Skin epidermis (tissue), 12 donors: ENCODE measurements around the gene MBP.

Experiments used
- H3K27ac ChIP-seq, 21 experiments: fragments of 200-600 bp; sonication (generic) in 11 of 21; one replicate each; pipeline ENCODE4 v1.5.0; 2020; ENCODE audit warnings: mild to moderate bottlenecking in 3 of 21, inconsistent platforms in 2 of 21, moderate library complexity in 2 of 21
- H3K4me3 ChIP-seq, 7 experiments: fragments of 200-600 bp; sonication (generic) in 2 of 7; one replicate each; pipeline ENCODE4 v1.5.0; 2020; ENCODE audit warnings: inconsistent platforms in 2 of 7, mild to moderate bottlenecking in 2 of 7, moderate library complexity in 1 of 7

MBP gene

DNA sequence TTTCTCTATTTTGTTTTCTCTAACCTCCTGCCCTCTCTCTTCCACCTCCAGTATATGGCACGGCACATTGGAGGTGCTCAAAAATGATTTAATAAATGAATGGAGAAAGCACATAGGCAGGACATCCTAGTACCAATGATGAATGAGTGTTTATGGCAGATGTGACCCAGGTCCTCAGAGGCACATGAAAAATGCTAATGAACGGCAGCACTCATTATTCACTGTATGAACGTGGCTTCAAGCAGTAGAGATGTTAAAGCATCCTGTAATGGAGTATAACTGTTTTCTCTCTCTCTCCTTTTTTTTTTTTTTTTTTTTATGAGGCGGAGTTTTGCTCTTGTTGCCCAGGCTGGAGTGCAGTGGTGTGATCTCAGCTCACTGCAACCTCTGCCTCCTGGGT, 72.4 kb downstream of the MBP start:
- Histone ChIP-seq H3K4me3 (no peak overlapping the region), H3K27ac (peak overlapping the region in 12 of 21 experiments; percentile 3 to 91 (median 78))

DNA sequence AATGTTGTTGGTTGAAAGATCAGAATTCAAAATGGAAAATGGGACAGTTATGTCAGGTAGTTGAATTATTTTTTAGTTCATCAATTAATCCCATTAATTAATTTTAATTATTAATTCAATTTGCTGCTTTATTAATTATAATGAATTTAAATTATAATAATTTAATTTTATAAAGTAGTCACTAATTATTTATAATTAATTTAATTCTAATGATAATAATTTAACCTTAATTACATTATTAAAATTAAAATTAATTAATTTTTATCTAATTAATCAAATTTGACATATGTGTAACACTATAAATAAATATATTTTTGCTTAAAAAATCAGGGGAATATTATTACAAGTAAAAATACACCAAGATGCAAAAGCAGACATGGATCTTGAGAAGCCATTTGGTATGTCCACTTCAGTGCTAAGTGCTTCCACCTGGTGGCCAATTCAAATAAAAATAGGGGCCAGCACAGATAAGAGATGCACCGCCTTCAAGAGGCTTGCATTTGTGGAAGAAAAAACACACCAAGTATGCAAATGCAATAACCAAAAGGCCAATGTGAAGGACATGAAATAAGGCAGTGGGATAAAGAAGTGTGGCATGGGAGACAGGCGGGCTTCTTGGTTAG, 73.2 kb downstream of the MBP start:
- H3K4me3 ChIP-seq: no peak overlapping the region
- H3K27ac ChIP-seq: peak overlapping the region in 9 of 21 experiments; percentile 0 to 91 (median 33)

DNA sequence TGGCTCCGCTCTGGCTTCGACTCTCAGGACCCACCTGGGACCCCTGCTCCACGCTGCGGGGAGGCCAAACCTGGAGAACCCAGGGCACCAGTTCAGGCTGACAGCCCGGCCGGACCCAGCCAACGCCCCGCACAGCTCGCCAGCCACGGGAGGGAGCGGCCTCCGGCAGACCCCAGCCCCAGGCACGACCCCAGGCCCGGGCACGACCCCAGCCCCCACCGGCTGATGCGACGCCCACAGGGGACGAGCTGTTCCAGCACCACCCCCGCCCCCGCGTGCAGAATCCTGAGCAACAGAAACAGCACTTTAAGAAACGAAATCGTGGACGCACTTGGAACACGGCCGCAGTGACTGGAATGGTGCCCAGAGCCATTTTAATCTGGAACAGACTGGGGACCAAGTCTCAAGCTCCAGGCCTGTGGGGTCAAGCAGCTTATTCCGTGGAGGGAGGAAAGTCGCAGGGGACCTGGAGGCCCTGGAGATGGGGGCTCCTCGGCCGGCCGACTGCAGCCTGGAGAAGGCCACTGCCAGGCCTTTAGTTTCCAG, 74.2 kb downstream of the MBP start:
- no peak overlapping the region for H3K4me3 ChIP-seq
- H3K27ac ChIP-seq: peak overlapping the region in 13 of 21 experiments; percentile 24 to 72 (median 51)

DNA sequence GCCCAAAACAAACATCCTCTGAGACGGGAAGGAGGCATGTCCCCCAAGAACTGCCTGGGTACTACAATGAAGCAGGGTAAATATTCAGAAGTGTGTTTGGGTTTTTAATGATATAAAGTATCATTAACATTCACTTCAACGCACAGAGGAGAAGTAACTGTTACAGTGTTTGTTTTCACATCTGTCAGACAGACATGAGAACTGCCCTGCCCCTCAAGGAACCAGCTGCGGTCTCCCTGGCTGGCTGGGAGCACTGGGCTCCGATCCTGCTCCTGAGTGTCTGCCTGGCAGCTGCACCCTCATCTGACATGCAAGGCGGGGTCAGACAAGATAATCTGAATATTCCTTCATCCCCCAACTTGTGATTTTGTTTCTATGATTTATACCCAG, 75.6 kb downstream of the MBP start:
- Histone ChIP-seq H3K4me3 (no peak overlapping the region), H3K27ac (peak overlapping the region in 20 of 21 experiments; percentile 34 to 94 (median 85))

DNA sequence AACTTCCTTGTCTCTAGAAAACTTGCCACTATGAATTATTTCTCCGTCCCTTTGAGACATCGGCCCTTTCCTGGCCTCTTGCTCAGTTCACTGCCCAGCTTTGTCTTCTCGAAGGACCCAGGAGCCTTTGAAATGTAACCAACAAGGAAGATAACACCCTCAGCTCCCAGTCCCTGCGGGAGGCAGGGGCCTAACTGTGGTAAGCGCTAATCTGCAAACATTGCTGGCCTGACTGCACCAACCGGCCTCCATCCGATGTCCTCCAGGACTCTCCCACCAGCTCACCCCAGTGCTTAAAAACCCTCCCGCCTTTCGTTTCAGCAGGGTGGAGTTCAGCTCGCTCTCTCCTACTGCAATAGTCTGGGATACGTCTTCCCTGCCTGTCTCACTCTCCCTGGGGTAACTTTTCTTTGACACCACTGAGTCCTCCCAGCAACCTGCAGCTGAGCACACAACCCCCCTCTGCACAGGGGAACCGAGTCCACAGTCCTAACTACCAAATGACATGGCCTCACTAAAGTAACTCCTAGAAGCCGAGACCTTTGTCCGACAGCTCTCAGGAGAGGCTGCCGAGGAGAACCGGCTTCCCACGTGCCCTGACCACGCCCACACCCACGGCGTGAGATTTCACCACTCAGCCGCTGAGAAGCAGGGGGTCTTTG, 76.1 kb downstream of the MBP start:
- H3K27ac ChIP-seq: peak overlapping the region in 20 of 21 experiments; percentile 34 to 94 (median 85)
- H3K4me3 ChIP-seq: no peak overlapping the region

DNA sequence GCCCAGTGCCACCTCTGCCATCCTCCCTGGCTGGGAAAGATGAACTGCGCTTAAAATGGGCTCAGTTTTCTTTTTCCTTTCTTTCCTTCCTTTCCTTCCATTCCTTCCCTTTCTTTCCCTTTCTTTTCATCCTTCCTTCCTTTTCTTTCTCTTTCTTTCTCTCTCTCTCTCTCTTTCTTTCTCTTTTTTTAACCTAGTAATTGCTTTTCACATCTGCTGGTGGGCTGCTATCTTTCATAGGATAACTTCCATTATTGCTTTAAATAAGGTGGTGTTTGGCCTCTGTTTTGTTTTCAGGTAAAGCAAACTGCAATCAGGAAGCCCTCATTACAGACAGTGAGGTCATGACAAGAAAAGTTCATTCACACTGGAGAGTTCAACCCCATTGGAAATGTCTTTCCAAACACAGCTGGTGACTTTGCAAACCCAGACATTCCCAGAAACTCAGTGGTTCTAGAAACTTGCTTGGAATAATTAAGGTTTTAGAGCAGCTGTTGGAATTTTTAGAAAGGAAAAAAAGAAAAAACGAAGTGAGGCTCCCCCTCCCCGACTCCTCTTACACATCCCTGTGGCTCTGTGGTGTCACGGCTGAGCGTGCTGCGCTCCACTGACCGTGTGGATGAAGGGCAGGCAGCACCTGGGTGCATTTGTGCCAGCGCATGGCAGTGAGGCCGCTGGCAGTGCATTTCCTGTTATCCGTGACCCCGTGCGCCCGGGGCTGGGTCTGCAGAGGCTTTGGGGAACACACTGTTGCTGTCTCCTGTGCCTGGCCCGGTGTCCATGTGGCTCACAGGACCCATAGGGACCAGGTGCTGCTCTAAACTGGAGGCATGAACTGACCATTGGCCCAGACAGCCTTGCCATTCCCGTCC, 76.9 kb downstream of the MBP start:
- peak overlapping the region in 20 of 21 experiments; percentile 34 to 94 (median 85) for H3K27ac ChIP-seq
- no peak overlapping the region for H3K4me3 ChIP-seq

DNA sequence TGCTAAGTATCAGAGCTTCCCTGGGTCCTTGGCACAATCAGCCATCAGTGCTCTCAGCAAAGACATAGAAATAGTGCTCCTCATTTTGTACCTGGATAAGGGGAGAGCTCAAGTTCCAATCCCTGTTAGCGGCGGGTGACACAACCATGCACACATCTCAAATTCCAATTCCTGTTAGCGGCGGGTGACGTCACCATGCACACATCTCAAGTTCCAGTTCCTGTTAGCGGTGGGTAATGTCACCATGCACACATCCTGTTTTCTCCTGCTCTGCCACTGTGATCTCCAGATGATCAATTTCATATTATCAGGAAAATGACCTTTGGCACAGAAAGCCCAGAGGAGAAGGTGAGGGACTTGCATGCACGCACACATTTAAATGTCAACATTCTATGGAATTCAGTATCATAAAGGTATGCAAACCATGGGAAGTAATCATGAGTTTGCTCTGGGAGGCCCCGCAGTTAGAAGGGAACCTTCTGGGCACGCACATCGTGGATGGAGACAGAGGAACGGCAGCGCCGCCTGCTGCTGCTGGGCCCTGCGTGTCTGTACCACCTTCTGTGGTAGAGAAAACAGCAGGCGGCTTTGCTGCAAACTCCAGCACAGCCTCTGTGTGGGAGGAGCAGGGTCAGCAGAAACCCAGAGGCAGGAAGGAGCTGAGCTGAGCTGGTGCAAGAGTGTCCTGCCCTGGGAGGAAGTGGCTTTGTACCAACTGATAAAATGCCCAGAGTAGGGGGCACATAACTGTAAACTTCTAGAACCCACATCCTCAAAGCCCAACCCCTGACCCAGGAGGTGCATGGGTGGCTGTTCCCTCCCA, 77.8 kb downstream of the MBP start:
- Histone ChIP-seq H3K4me3 (peak overlapping the region in 2 of 7 experiments; percentile 3 to 5), H3K27ac (peak overlapping the region in 20 of 21 experiments; percentile 64 to 94 (median 85))

DNA sequence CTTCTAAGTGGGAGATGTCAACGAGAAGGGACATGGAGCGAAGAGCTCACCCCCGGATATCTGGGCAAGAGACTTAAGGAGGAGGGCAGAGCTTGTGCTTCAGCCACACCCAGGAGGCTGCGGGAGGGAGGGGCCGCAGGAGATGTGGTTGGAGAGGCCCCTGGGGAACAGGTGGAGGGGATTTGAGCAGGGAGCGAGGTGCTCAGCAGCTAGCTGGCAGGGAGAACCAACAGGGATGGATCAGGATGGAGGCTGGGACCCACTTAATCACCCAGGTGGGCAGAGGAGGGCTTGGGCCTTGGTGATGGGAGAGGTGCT, 78.3 kb downstream of the MBP start:
- H3K4me3 ChIP-seq: peak overlapping the region in 2 of 7 experiments; percentile 3 to 5
- peak overlapping the region in 20 of 21 experiments; percentile 64 to 94 (median 85) for H3K27ac ChIP-seq

DNA sequence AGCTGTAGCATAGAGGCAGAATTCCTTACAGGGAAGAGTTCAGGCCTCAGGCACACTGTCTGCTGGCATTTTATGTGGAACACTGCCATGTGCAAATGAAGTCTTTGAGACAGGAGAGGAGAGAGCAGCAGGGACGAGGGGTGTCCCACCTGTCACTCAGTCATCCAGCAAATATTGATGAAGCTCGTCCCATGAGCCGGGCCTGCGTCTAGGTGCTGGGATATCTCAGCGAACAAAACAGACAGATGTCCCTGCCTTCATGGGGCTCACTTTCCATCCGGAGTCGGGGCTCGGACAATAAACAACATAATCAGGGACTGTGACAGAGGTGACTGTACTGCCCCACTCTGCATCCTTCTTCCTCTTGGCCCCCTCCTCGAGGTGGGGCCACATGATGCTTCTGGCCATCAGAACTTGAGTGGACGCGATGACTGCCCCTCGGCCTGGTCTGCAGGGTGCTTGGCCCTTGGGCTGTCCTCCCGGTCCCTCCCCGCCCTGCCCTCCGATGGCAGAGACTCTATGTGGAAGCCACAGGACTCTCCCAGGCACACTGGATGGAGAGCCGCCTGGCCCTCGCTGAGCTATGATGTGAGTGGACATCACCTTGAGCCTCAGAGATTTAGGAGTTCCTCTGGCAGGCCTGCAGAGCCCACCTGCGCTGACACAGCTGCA, 78.8 kb downstream of the MBP start:
- H3K4me3 ChIP-seq: peak overlapping the region in 1 of 7 experiments; percentile 3
- H3K27ac ChIP-seq: peak overlapping the region in 20 of 21 experiments; percentile 64 to 94 (median 85)

DNA sequence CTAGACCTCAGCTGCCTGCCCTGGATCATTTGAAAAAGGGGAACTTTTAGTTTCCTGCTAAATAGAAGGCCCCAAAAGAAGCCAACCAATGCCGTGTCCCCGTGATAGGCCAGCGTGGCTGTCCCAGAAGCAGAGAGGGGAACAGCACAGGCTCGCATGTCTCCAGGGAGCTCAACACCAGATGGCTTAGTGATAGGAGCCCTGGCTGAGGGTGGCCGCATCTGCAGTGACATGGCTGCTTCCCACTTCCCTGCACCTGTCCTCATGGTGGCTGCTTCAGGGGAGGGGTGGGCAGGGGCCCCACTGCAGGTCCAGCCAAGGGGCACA, 79.6 kb downstream of the MBP start:
- Histone ChIP-seq H3K4me3 (no peak overlapping the region), H3K27ac (peak overlapping the region; percentile 2 to 94 (median 84))

DNA sequence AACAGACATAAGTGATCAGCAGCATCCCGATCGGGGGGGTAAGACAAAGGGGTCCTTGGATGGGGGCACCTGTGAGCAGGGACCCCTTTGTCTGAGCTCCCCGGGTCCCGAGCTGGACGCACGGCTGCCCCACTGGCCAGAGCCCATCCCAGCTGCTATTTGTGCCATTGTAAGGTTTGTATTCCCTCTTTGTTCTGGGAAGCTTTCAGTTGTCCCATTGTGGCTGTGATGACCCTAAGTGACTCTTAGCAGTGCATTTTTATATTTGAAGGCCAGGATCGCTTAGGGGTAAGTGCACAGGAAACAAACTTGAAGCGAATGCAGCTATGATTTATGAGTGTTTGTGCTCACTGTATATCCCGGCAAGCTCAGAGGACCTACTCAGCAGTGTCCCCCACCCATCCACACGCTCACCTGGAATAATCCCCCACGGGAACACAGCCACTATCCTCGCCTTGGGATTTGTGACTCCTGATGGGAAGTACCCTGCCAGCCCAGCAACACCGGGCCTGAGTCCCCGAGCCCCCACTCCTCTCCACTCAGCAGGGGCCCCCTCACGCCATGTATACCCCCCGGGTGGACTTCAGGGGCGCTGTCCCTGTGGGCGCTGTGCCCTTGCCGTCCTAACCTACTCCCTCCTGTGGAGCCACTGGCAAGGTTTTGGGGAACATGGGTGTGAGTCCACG, 80.1 kb downstream of the MBP start:
- no peak overlapping the region for H3K4me3 ChIP-seq
- H3K27ac ChIP-seq: peak overlapping the region; percentile 2 to 94 (median 84)

DNA sequence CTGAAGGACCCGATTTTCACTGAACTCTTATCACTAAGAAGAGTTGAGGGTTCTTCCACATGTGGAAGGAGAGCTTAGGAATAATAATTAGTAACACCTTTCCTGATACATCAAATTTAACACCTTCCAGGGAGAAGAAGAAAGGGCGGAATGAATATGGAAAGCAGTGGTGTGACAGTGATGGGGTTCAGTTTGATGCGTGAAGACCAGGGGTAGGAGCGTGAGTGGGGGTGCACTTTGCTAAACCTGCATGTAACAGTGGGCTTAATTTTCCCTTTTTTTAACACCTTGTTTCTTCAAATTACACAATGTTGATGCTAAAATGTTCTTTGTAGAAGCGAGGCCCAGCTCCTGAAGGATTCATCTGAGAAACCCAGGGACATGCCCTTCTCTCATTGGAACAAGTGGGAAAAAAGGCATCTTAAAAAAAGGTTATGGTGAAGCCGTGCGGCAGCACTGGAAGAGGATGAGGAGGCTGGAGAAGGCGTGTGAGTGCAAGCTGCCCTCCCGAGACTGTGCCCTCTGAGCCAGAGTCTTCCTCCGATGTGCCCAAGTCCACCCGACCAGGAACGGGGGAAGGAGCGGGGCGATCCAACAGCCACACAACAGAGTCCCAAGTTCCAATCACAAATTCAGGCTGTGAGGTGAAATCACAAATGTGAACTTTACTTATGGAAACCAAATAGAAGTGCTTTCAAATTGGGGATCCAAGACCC, 80.8 kb downstream of the MBP start:
- H3K27ac ChIP-seq: peak overlapping the region in 13 of 21 experiments; percentile 9 to 94 (median 83)
- no peak overlapping the region for H3K4me3 ChIP-seq

DNA sequence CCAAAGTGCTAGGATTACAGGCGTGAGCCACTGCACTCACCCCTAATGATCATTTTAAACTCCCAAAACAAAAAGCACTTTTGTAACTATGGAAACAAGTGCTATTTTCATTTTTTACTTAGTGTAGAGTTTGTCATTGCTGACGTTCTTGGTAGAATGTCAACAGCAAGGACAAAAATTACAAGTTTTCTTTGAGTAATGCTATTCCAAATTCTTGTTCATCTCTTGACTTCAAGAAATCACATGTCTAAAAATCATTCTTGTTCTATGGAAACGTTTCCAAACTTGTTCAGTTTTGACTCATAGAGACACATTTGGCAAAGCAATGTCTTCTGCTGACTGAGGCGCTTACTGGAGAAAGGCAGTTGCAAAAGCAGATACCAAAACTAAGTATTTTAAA, 82.6 kb downstream of the MBP start:
- H3K4me3 ChIP-seq: no peak overlapping the region
- peak overlapping the region in 4 of 21 experiments; percentile 30 to 51 (median 42) for H3K27ac ChIP-seq

DNA sequence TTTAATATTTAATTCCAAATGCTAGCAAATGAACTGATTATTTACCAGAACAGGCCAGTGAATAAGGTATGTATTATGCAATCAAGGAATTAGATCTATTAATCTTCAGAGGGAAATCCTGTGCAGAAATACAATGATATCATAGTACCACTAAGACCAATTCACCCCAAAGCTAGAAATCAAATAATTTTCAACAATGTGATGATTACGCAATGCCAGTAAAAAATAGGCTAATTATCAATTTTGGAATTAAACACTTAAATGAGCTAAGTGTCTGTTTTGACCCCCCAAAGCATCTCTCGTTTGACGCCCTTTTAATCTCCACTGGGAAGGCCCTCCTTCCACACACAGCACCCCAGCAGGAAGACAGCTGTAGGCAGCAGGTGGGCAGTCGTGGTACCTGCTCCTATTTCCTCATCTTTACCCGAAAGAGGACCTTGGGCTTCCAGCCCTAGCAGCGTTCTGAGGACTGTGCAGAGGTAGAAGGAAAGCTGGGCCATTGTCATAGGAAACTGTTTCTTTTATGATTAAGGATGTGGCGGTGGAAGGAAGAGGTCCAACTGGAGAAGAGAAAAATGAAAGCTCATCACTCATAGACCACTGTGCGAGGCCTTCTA, 84.7 kb downstream of the MBP start:
- no peak overlapping the region for H3K27ac ChIP-seq
- no peak overlapping the region for H3K4me3 ChIP-seq

DNA sequence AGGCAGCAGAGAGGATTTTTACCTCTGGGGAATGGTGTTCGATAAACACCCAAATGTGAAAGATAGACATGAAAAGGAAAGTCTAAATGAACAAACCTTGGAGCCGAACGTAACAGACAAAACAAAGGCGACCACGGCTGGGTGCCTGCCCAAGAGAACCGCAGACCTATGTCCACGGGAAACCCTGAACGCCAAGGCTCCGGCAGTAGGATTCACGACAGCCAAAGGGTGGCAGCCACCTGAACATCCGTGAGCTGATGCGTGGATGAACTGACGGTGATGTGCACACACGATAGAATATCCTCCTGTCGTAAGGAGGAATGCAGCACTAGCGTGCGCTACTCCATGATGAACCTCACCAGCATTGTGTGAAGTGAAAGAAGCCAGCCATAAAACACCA, 85.6 kb downstream of the MBP start:
- no peak overlapping the region for H3K4me3 ChIP-seq
- H3K27ac ChIP-seq: no peak overlapping the region

DNA sequence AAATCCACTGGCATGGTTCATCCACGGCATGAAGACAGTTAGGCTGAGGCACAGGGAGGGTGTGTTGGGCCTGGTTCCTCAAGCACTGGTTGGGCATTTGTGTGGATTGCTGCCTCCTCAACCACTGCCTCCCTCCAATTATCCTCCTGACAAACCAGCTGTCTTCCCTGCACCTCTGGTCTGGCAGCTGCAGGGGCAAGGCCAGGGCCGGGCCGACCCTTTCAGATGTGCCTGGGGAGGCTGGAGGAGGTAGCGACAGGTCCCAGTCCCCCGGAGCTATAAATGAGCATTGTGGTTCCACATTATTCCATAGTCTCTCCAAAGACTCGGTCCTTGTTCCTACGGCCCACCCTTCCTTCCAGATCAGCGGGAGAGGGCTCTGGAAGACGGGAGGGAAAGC, 86.2 kb downstream of the MBP start:
- H3K27ac ChIP-seq: no peak overlapping the region
- H3K4me3 ChIP-seq: no peak overlapping the region

DNA sequence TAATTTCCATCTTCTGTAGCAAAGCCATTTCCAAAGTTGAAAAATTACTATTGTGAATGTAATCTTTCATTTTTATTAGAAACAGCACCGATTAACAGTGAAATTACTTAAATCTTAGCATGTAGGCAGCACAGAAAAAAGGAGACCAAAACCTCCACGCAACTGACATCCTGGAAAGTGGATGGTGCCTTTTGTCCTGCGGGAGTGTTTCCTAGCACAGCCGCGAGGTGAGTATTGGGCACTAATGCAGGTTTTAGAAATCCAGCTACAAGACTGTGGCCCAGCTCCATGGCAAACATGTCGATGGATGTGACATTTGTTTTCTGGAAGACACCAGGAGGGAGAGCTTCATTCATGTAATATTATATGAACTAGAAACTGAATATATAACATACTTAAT, 86.9 kb downstream of the MBP start:
- no peak overlapping the region for H3K4me3 ChIP-seq
- H3K27ac ChIP-seq: no peak overlapping the region
